Activated CD8-positive, alpha-beta memory T cell treated with anti-CD3 and anti-CD28 coated beads, Interleukin-2, amount 10 ng/mL, durations not matched to agents 7 days and 5 days (primary cell): ENCODE results near the gene PDE4A. TPM values are rescaled to one million over a fixed set of nuclear protein-coding genes. Genes with fewer than 3 reads are reported as not detected.

Experiments used
- ATAC-seq: fragments of 150-1000 bp; cut with Tn5 transposase; one replicate; pipeline ENCODE4 v1.10.0; 2021; ENCODE audit warnings: moderate library complexity
- CTCF ChIA-PET: fragments of 350-600 bp; sonication (Branson Sonifier 250); formaldehyde crosslinking; loops from one replicate; lab custom pipeline; 2021; ENCODE audit warnings: antibody characterized with exemption; lab: Charles Lee
- DNase-seq: peaks from one replicate; pipeline ENCODE4 v3.0.0-alpha.2; 2020
- H3K27ac Mint-ChIP-seq: one replicate; pipeline ENCODE4 v1.8.0; 2021; ENCODE audit warnings: mild to moderate bottlenecking, mixed read lengths
- H3K27me3 Mint-ChIP-seq: one replicate; pipeline ENCODE4 v1.8.0; 2021; ENCODE audit warnings: mixed read lengths
- H3K36me3 Mint-ChIP-seq: one replicate; pipeline ENCODE4 v1.8.0; 2021; ENCODE audit warnings: mild to moderate bottlenecking, mixed read lengths
- H3K4me1 Mint-ChIP-seq: one replicate; pipeline ENCODE4 v1.8.0; 2021; ENCODE audit warnings: mixed read lengths
- H3K4me3 Mint-ChIP-seq: one replicate; pipeline ENCODE4 v1.8.0; 2021; ENCODE audit warnings: mild to moderate bottlenecking, moderate library complexity, mixed read lengths
- H3K9me3 Mint-ChIP-seq: one replicate; pipeline ENCODE4 v1.8.0; 2022; ENCODE audit warnings: low read depth, mixed read lengths
- total RNA-seq, 2 experiments: library from RNA; stranded (reverse); gene quantifications; one replicate each; pipeline ENCODE4 v1.2.3, GENCODE V29; 2021

Gene PDE4A
- total RNA-seq, 2 experiments from 2014 or later: 74.9 to 103 TPM

DNA sequence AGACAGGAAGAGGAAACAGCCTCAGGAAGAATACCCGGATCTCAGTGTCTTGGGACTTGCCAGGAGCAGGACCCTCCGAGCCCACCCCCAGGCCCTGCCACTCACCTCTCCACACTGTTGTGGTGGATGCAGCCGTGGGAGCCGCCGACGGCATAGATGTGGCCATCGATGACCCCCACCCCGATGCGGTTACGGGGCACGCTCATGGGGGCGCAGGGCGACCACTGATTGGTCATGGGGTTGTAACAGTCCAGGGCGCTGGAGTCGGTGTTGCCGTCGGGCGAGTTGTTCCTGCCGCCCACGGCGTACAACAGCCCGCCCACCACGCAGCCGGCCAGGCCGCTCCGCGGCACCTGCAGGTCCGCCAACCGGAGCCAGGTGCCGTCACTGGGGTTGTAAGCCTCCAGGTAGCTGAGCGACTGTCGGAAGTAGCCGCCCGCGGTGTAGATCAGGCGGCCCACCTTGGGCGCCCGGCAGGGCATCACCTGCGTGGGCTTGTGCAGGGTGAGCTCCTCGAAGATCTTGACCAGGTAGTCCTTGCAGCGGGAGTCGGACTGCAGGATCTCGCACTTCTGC lies 71.2 kb downstream of the PDE4A start:
- no peak for DNase-seq
- H3K4me3 Mint-ChIP-seq: no peak overlapping the region
- CTCF ChIA-PET: interaction anchor here (0.9 to 4.7 kb wide), 5 partner anchors 8 to 185 kb away, joined by 3 to 22 read pairs (median 5); partner anchors contain the start of gene CDC37
- no peaks in the 10 kb centered on the region for H3K9me3 Mint-ChIP-seq
- no peak overlapping the region for H3K27ac Mint-ChIP-seq
- no peaks in the 10 kb centered on the region for H3K27me3 Mint-ChIP-seq
- ATAC-seq: no peak
- H3K4me1 Mint-ChIP-seq: peaks cover 10% of the 10 kb centered on the region
- peaks cover 42% of the 10 kb centered on the region for H3K36me3 Mint-ChIP-seq

- ATAC-seq (no peak), DNase-seq (no peak)
- Mint-ChIP-seq H3K9me3 (no peaks in the 10 kb centered on the region), H3K4me1 (peaks cover 34% of the 10 kb centered on the region), H3K4me3 (no peak overlapping the region), H3K36me3 (peaks cover 36% of the 10 kb centered on the region), H3K27ac (peak overlapping the region; percentile 52), H3K27me3 (no peaks in the 10 kb centered on the region)
- CTCF ChIA-PET: interaction anchor here (0.7 to 1.9 kb wide), 4 partner anchors 9 to 81 kb away, joined by 3 to 11 read pairs (median 4); no protein-coding TSS in a partner anchor
These were observed 77.0 kb downstream of the PDE4A start for GRCh38 chr19:10497371-10497770.

DNA sequence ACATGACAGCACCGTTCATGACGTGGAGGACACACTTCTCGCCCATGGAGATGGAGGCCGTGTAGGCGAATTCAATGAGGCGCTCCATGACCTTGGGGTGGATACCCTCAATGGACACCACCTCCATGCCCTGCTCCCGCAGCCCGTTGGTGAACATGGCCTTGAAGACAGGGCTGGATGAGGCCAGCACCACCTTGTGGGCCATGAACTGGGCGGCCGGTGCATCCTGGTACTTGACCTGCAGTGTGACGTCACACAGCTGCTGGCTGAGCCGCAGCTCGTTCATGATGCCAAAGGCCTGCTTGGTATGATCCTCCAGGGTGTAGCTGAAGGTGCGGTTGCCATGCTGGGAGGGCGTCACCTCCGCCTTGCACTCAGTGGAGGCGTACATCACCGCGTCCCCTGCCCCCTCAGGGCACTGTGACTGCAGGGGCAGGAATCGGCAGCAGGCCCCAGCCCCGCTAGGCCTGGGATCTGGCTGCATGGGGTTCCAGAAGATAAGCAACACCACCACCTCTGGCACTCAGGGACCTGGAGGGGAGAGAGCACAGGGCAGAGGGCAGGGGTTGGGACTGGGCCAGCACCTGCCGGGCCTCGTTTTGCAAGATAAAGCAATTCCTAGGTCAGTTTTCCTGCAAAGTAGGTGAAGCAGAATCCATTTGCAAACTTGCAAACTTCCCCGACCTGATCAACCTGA lies 79.4 kb downstream of the PDE4A start:
- no peaks in the 10 kb centered on the region for H3K27me3 Mint-ChIP-seq
- no peaks in the 10 kb centered on the region for H3K9me3 Mint-ChIP-seq
- ATAC-seq (no peak), DNase-seq (no peak)
- peak overlapping the region; percentile 22 for H3K4me3 Mint-ChIP-seq
- CTCF ChIA-PET: interaction anchor here (0.8 to 2.2 kb wide), 4 partner anchors 8 to 70 kb away, joined by 3 to 7 read pairs (median 4); partner anchors contain the start of gene CDKN2D
- peak overlapping the region; percentile 87 for H3K27ac Mint-ChIP-seq
- peaks cover 39% of the 10 kb centered on the region for H3K4me1 Mint-ChIP-seq
- H3K36me3 Mint-ChIP-seq: peaks cover 31% of the 10 kb centered on the region

DNA sequence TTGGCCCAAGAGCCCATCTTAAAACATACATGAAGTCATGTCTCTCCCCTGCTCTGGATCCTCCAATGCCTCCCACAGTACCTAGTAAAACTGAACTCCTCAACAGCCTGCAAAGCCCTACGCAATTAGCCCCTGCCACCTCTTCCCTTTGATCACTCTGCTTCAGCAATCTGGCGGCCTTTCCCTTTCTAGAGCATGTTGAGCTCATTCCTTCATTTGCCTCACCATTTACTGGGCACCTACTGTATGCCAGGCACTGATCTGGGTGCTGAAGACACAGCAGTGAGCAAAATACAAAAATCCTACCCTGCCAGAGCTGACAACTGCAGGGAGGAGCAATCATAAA lies 79.9 kb downstream of the PDE4A start:
- peak overlapping the region; percentile 22 for H3K4me3 Mint-ChIP-seq
- CTCF ChIA-PET: interaction anchor here (0.8 to 2.2 kb wide), 6 partner anchors 9 to 200 kb away, joined by 3 to 7 read pairs (median 5); partner anchors contain the start of gene CDKN2D
- peaks cover 39% of the 10 kb centered on the region for H3K4me1 Mint-ChIP-seq
- DNase-seq: no peak
- peaks cover 28% of the 10 kb centered on the region for H3K36me3 Mint-ChIP-seq
- no peaks in the 10 kb centered on the region for H3K27me3 Mint-ChIP-seq
- ATAC-seq: no peak
- H3K9me3 Mint-ChIP-seq: no peaks in the 10 kb centered on the region
- H3K27ac Mint-ChIP-seq: peak overlapping the region; percentile 63

GRCh38 chr19:10501971-10502523 lies 81.7 kb downstream of the PDE4A start:
- H3K36me3 Mint-ChIP-seq: peaks cover 24% of the 10 kb centered on the region
- CTCF ChIA-PET: interaction anchor here (1.0 to 1.6 kb wide), 4 partner anchors 23 to 1792 kb away, joined by 3 to 6 read pairs (median 4); no protein-coding TSS in a partner anchor
- no peaks in the 10 kb centered on the region for H3K9me3 Mint-ChIP-seq
- no peaks in the 10 kb centered on the region for H3K27me3 Mint-ChIP-seq
- DNase-seq: peak; percentile 69
- peak; percentile 25 for ATAC-seq
- peak overlapping the region; percentile 89 for H3K4me3 Mint-ChIP-seq
- peaks cover 45% of the 10 kb centered on the region for H3K4me1 Mint-ChIP-seq
- peak overlapping the region; percentile 92 for H3K27ac Mint-ChIP-seq

DNA sequence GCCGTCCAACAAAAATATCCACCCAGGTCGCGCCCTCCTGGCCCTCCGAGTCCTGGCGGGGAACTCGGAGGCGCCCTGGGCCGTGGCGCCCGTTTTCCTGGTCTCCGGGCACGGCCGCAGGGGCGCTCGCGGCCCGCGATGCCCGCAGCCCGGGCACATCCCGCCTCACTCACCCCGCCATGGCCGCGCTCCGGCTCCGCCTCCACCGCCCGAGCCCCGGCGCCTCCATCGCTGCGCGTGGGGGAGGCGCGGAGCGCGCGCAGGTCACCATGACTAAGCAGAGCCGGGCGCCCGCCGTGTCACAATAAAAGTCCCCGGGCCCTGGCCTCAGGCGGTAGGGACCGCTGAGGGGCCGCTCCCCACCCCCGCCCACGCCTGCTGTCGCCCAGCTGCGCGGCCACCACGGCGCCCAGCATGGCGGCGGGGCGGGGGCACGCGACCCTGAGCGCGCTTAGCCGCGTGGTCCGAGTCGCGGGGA lies 82.2 kb downstream of the PDE4A start:
- CTCF ChIA-PET: interaction anchor here (1.1 to 1.7 kb wide), 2 partner anchors 49 to 1792 kb away, joined by 4 to 5 read pairs; no protein-coding TSS in a partner anchor

GRCh38 chr19:10503002-10503789 lies 82.9 kb downstream of the PDE4A start, which contains the start of gene KEAP1:
Gene KEAP1, minus strand, starts transcription at chr19:10503356. Its CDS starts 3,323 bp downstream, at chr19:10500033.
- H3K9me3 Mint-ChIP-seq: no peaks in the 10 kb centered on the region
- H3K27ac Mint-ChIP-seq: peak within 1 kb of the TSS; percentile 96
- no peaks in the 10 kb centered on the region for H3K27me3 Mint-ChIP-seq
- peak within 1 kb of the TSS; percentile 89 for H3K4me3 Mint-ChIP-seq
- CTCF ChIA-PET: interaction anchor here (0.7 to 1.7 kb wide), 11 partner anchors 10 to 1791 kb away, joined by 3 to 6 read pairs (median 3); no protein-coding TSS in a partner anchor
- peaks cover 39% of the 10 kb centered on the region for H3K4me1 Mint-ChIP-seq
- ATAC-seq (no peak), DNase-seq (peak; percentile 68)
- H3K36me3 Mint-ChIP-seq: peaks cover 21% of the 10 kb centered on the region

More for the DNA sequence above, 82.2 kb downstream of the PDE4A start:
- peak overlapping the region; percentile 89 for H3K4me3 Mint-ChIP-seq
- DNase-seq (peak; percentile 96), ATAC-seq (peak; percentile 94)
- H3K27me3 Mint-ChIP-seq: no peaks in the 10 kb centered on the region
- H3K9me3 Mint-ChIP-seq: no peaks in the 10 kb centered on the region
- peak overlapping the region; percentile 92 for H3K27ac Mint-ChIP-seq
- H3K4me1 Mint-ChIP-seq: peaks cover 41% of the 10 kb centered on the region
- peaks cover 21% of the 10 kb centered on the region for H3K36me3 Mint-ChIP-seq

GRCh38 chr19:10505583-10506229 lies 85.4 kb downstream of the PDE4A start:
- H3K4me3 Mint-ChIP-seq: no peak overlapping the region
- DNase-seq: peak; percentile 91
- no peaks in the 10 kb centered on the region for H3K27me3 Mint-ChIP-seq
- H3K9me3 Mint-ChIP-seq: no peaks in the 10 kb centered on the region
- peak; percentile 10 for ATAC-seq
- peaks cover 37% of the 10 kb centered on the region for H3K4me1 Mint-ChIP-seq
- peaks cover 5% of the 10 kb centered on the region for H3K36me3 Mint-ChIP-seq
- CTCF ChIA-PET: interaction anchor here (0.6 to 7.7 kb wide), 20 partner anchors 14 to 330 kb away, joined by 3 to 65 read pairs (median 4); partner anchors contain the start of genes QTRT1, S1PR5 and TMED1
- H3K27ac Mint-ChIP-seq: peak overlapping the region; percentile 66

- peaks cover 30% of the 10 kb centered on the region for H3K4me1 Mint-ChIP-seq
- H3K27ac Mint-ChIP-seq: no peak overlapping the region
- H3K36me3 Mint-ChIP-seq: no peaks in the 10 kb centered on the region
- DNase-seq (no peak), ATAC-seq (no peak)
- no peaks in the 10 kb centered on the region for H3K9me3 Mint-ChIP-seq
- H3K4me3 Mint-ChIP-seq: no peak overlapping the region
- peaks cover 10% of the 10 kb centered on the region for H3K27me3 Mint-ChIP-seq
- CTCF ChIA-PET: interaction anchor here (0.6 to 7.7 kb wide), 14 partner anchors 10 to 356 kb away, joined by 3 to 65 read pairs (median 5); partner anchors contain the start of genes QTRT1 and S1PR5
These were observed 87.7 kb downstream of the PDE4A start for GRCh38 chr19:10508036-10508435.

DNA sequence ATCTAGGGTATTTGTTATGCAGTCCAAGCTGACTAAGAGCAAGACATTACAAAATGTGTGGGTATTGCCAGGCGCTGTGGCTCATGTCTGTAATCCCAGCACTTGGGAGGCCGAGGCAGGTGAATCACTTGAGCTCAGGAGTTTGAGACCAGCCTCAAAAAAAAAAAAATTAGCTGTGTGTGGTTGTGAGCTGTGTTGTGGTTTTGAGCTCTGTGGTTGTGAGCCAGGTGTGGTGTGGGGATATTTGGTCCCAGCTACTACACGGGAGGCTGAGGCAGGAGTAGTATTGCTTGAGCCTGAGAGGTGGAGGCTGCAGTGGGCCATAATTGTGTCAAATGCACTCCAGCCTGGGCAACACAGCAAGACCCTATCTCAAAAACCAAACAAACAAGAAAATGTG lies 88.4 kb downstream of the PDE4A start:
- DNase-seq: peak; percentile 57
- H3K4me1 Mint-ChIP-seq: peaks cover 32% of the 10 kb centered on the region
- peaks cover 17% of the 10 kb centered on the region for H3K27me3 Mint-ChIP-seq
- no peaks in the 10 kb centered on the region for H3K9me3 Mint-ChIP-seq
- CTCF ChIA-PET: interaction anchor here (0.6 to 7.7 kb wide), 18 partner anchors 8 to 356 kb away, joined by 3 to 65 read pairs (median 4); partner anchors contain the start of genes CDC37, QTRT1 and S1PR5
- no peak overlapping the region for H3K4me3 Mint-ChIP-seq
- peak overlapping the region; percentile 14 for H3K27ac Mint-ChIP-seq
- H3K36me3 Mint-ChIP-seq: no peaks in the 10 kb centered on the region
- peak; percentile 23 for ATAC-seq

DNA sequence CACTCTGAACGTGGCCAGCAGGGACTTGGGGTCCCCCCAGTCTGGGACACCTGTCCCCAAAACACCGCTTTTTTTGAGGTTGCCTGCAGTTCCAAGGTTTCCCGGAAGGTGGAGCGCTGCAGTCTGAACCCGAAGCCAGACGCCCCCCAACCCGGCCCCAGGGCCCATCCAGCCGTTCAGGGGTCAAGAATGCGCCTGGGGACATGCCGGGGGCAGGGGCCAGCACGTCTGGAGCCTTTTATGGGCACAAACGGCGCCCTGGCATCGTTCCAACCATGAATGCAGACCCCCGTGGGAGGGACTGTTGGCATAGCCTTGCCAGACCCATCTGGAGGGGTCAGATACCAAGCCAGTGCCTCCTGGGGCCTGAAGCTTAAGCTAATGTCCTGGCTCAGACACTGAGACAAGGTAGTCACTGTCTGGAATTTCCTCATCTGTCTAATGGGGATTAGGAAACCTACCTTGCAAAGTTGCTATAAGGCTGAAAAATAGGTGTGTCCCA lies 90.0 kb downstream of the PDE4A start:
- H3K36me3 Mint-ChIP-seq: no peaks in the 10 kb centered on the region
- peaks cover 32% of the 10 kb centered on the region for H3K27me3 Mint-ChIP-seq
- H3K27ac Mint-ChIP-seq: no peak overlapping the region
- CTCF ChIA-PET: interaction anchor here (0.8 to 7.7 kb wide), 11 partner anchors 10 to 170 kb away, joined by 3 to 65 read pairs (median 4); partner anchors contain the start of gene S1PR5
- H3K4me3 Mint-ChIP-seq: no peak overlapping the region
- peaks cover 43% of the 10 kb centered on the region for H3K4me1 Mint-ChIP-seq
- H3K9me3 Mint-ChIP-seq: no peaks in the 10 kb centered on the region
- ATAC-seq (no peak), DNase-seq (peak; percentile 76)
